ENCODE measurements around the gene PRR4.

PRR4 gene

GRCh38 chr12:10851243-10851858, 2.1 kb upstream of the PRR4 start:
- Histone ChIP-seq H3K36me3 (ENCODE audit: control insufficient read depth, low read depth, low read length) (no peaks in the 10 kb centered on the region), H3K27ac (ENCODE audit: low read length) (no peak overlapping the region), H3K27me3 (ENCODE audit: control insufficient read depth, insufficient read depth, low read length) (no peaks in the 10 kb centered on the region), H3K4me3 (ENCODE audit: low read length) (no peak overlapping the region), H3K9ac (ENCODE audit: low read length) (no peak overlapping the region), H3K9me3 (ENCODE audit: control insufficient read depth, low read depth, low read length) (peaks cover 11% of the 10 kb centered on the region), H3K4me1 (ENCODE audit: control insufficient read depth, low read depth, low read length) (no peaks in the 10 kb centered on the region)

- Histone ChIP-seq H3K9me3 (ENCODE audit: control insufficient read depth, low read depth, low read length) (no peaks in the 10 kb centered on the region), H3K36me3 (ENCODE audit: control insufficient read depth, low read depth, low read length) (no peaks in the 10 kb centered on the region), H3K4me3 (ENCODE audit: low read length) (no peak overlapping the region), H3K4me1 (ENCODE audit: control insufficient read depth, low read depth, low read length) (peaks cover 3% of the 10 kb centered on the region), H3K9ac (ENCODE audit: low read length) (no peak overlapping the region), H3K27me3 (ENCODE audit: control insufficient read depth, insufficient read depth, low read length) (no peaks in the 10 kb centered on the region), H3K27ac (ENCODE audit: low read length) (no peak overlapping the region)
These were observed 1.5 kb downstream of the PRR4 start for GRCh38 chr12:10847744-10848143.

GRCh38 chr12:10842862-10843261, 6.4 kb downstream of the PRR4 start:
- H3K4me1 ChIP-seq (ENCODE audit: control insufficient read depth, low read depth, low read length) = peaks cover 3% of the 10 kb centered on the region
- no peak overlapping the region for H3K4me3 ChIP-seq (ENCODE audit: low read length)
- H3K27me3 ChIP-seq (ENCODE audit: control insufficient read depth, insufficient read depth, low read length) = no peaks in the 10 kb centered on the region
- H3K27ac ChIP-seq (ENCODE audit: low read length) = no peak overlapping the region
- no peaks in the 10 kb centered on the region for H3K9me3 ChIP-seq (ENCODE audit: control insufficient read depth, low read depth, low read length)
- H3K9ac ChIP-seq (ENCODE audit: low read length) = no peak overlapping the region
- H3K36me3 ChIP-seq (ENCODE audit: control insufficient read depth, low read depth, low read length) = no peaks in the 10 kb centered on the region

GRCh38 chr12:10838461-10838860, 10.8 kb downstream of the PRR4 start:
- no peaks in the 10 kb centered on the region for H3K27me3 ChIP-seq (ENCODE audit: control insufficient read depth, insufficient read depth, low read length)
- H3K27ac ChIP-seq (ENCODE audit: low read length) = no peak overlapping the region
- H3K36me3 ChIP-seq (ENCODE audit: control insufficient read depth, low read depth, low read length) = no peaks in the 10 kb centered on the region
- no peak overlapping the region for H3K9ac ChIP-seq (ENCODE audit: low read length)
- no peaks in the 10 kb centered on the region for H3K9me3 ChIP-seq (ENCODE audit: control insufficient read depth, low read depth, low read length)
- no peaks in the 10 kb centered on the region for H3K4me1 ChIP-seq (ENCODE audit: control insufficient read depth, low read depth, low read length)
- no peak overlapping the region for H3K4me3 ChIP-seq (ENCODE audit: low read length)

GRCh38 chr12:10829994-10830393, 19.3 kb downstream of the PRR4 start:
- H3K4me1 ChIP-seq (ENCODE audit: control insufficient read depth, low read depth, low read length) = no peaks in the 10 kb centered on the region
- H3K9me3 ChIP-seq (ENCODE audit: control insufficient read depth, low read depth, low read length) = no peaks in the 10 kb centered on the region

GRCh38 chr12:10826258-10826657, 23.0 kb downstream of the PRR4 start, which contains the start of gene TAS2R10:
TSS of gene TAS2R10 (minus strand) at chr12:10826358. CDS start at chr12:10826269, 89 bp downstream.
- H3K4me3 ChIP-seq (ENCODE audit: low read length) = no peak within 1 kb of the TSS
- H3K27me3 ChIP-seq (ENCODE audit: control insufficient read depth, insufficient read depth, low read length) = no peaks in the 10 kb centered on the region
- H3K9me3 ChIP-seq (ENCODE audit: control insufficient read depth, low read depth, low read length) = no peaks in the 10 kb centered on the region
- H3K36me3 ChIP-seq (ENCODE audit: control insufficient read depth, low read depth, low read length) = no peaks in the 10 kb centered on the region
- no peaks in the 10 kb centered on the region for H3K4me1 ChIP-seq (ENCODE audit: control insufficient read depth, low read depth, low read length)
- no peak within 1 kb of the TSS for H3K9ac ChIP-seq (ENCODE audit: low read length)
- no peak within 1 kb of the TSS for H3K27ac ChIP-seq (ENCODE audit: low read length)

More at GRCh38 chr12:10829994-10830393, 19.3 kb downstream of the PRR4 start:
- Histone ChIP-seq H3K27me3 (ENCODE audit: control insufficient read depth, insufficient read depth, low read length) (no peaks in the 10 kb centered on the region), H3K9ac (ENCODE audit: low read length) (no peak overlapping the region), H3K36me3 (ENCODE audit: control insufficient read depth, low read depth, low read length) (no peaks in the 10 kb centered on the region), H3K4me3 (ENCODE audit: low read length) (no peak overlapping the region), H3K27ac (ENCODE audit: low read length) (no peak overlapping the region)

GRCh38 chr12:10824957-10825356, 24.3 kb downstream of the PRR4 start:
- Histone ChIP-seq H3K27me3 (ENCODE audit: control insufficient read depth, insufficient read depth, low read length) (no peaks in the 10 kb centered on the region), H3K4me1 (ENCODE audit: control insufficient read depth, low read depth, low read length) (no peaks in the 10 kb centered on the region), H3K9ac (ENCODE audit: low read length) (no peak overlapping the region)

GRCh38 chr12:10811883-10812536, 37.3 kb downstream of the PRR4 start:
- Histone ChIP-seq H3K27ac (ENCODE audit: low read length) (no peak overlapping the region), H3K27me3 (ENCODE audit: control insufficient read depth, insufficient read depth, low read length) (no peaks in the 10 kb centered on the region), H3K4me3 (ENCODE audit: low read length) (no peak overlapping the region), H3K9ac (ENCODE audit: low read length) (no peak overlapping the region), H3K36me3 (ENCODE audit: control insufficient read depth, low read depth, low read length) (no peaks in the 10 kb centered on the region), H3K4me1 (ENCODE audit: control insufficient read depth, low read depth, low read length) (peaks cover 5% of the 10 kb centered on the region), H3K9me3 (ENCODE audit: control insufficient read depth, low read depth, low read length) (peaks cover 3% of the 10 kb centered on the region)

More at GRCh38 chr12:10824957-10825356, 24.3 kb downstream of the PRR4 start:
- Histone ChIP-seq H3K9me3 (ENCODE audit: control insufficient read depth, low read depth, low read length) (no peaks in the 10 kb centered on the region), H3K27ac (ENCODE audit: low read length) (no peak overlapping the region), H3K4me3 (ENCODE audit: low read length) (no peak overlapping the region), H3K36me3 (ENCODE audit: control insufficient read depth, low read depth, low read length) (no peaks in the 10 kb centered on the region)

- Histone ChIP-seq H3K4me3 (ENCODE audit: low read length) (no peak within 1 kb of the TSS), H3K9me3 (ENCODE audit: control insufficient read depth, low read depth, low read length) (no peaks in the 10 kb centered on the region), H3K4me1 (ENCODE audit: control insufficient read depth, low read depth, low read length) (peaks cover 9% of the 10 kb centered on the region), H3K9ac (ENCODE audit: low read length) (no peak within 1 kb of the TSS), H3K27ac (ENCODE audit: low read length) (no peak within 1 kb of the TSS), H3K27me3 (ENCODE audit: control insufficient read depth, insufficient read depth, low read length) (no peaks in the 10 kb centered on the region), H3K36me3 (ENCODE audit: control insufficient read depth, low read depth, low read length) (no peaks in the 10 kb centered on the region)
These were observed 39.2 kb downstream of the PRR4 start, which contains the start of gene TAS2R9 for GRCh38 chr12:10810068-10810467. TSS of gene TAS2R9 (minus strand) at chr12:10810168. CDS start at chr12:10810075, 93 bp downstream.

GRCh38 chr12:10807186-10807585, 42.1 kb downstream of the PRR4 start, which contains the start of gene TAS2R8:
TSS of gene TAS2R8 (minus strand) at chr12:10807286. CDS start at chr12:10806980, 306 bp downstream.
- H3K4me1 ChIP-seq (ENCODE audit: control insufficient read depth, low read depth, low read length) = peaks cover 18% of the 10 kb centered on the region
- no peak within 1 kb of the TSS for H3K4me3 ChIP-seq (ENCODE audit: low read length)
- H3K27ac ChIP-seq (ENCODE audit: low read length) = no peak within 1 kb of the TSS
- no peaks in the 10 kb centered on the region for H3K36me3 ChIP-seq (ENCODE audit: control insufficient read depth, low read depth, low read length)
- H3K9me3 ChIP-seq (ENCODE audit: control insufficient read depth, low read depth, low read length) = no peaks in the 10 kb centered on the region
- H3K9ac ChIP-seq (ENCODE audit: low read length) = no peak within 1 kb of the TSS
- H3K27me3 ChIP-seq (ENCODE audit: control insufficient read depth, insufficient read depth, low read length) = no peaks in the 10 kb centered on the region

GRCh38 chr12:10802587-10802986, 46.7 kb downstream of the PRR4 start, which contains the start of gene TAS2R7:
TSS of gene TAS2R7 (minus strand) at chr12:10802627. CDS start at chr12:10802570, 57 bp downstream.
- H3K27me3 ChIP-seq (ENCODE audit: control insufficient read depth, insufficient read depth, low read length) = no peaks in the 10 kb centered on the region
- H3K4me1 ChIP-seq (ENCODE audit: control insufficient read depth, low read depth, low read length) = peaks cover 23% of the 10 kb centered on the region
- H3K9me3 ChIP-seq (ENCODE audit: control insufficient read depth, low read depth, low read length) = no peaks in the 10 kb centered on the region
- peak within 1 kb of the TSS; percentile 6 for H3K4me3 ChIP-seq (ENCODE audit: low read length)
- no peaks in the 10 kb centered on the region for H3K36me3 ChIP-seq (ENCODE audit: control insufficient read depth, low read depth, low read length)
- no peak within 1 kb of the TSS for H3K9ac ChIP-seq (ENCODE audit: low read length)
- no peak within 1 kb of the TSS for H3K27ac ChIP-seq (ENCODE audit: low read length)
